DMS79 treated with DMSO at 0.1 percent for 48 hours (cell line): ENCODE results near the gene TCF4.
A peak's percentile ranks its signal among the peaks of the same experiment; 100 is the strongest.

Source experiments
- DNase-seq: peaks from one replicate; lab custom pipeline; 2025; lab: John Stamatoyannopoulos, UW

Gene TCF4

GRCh38 chr18:55407191-55407590 lies 180.8 kb downstream of the TCF4 start:
- DNase-seq: peak; percentile 68

DNA sequence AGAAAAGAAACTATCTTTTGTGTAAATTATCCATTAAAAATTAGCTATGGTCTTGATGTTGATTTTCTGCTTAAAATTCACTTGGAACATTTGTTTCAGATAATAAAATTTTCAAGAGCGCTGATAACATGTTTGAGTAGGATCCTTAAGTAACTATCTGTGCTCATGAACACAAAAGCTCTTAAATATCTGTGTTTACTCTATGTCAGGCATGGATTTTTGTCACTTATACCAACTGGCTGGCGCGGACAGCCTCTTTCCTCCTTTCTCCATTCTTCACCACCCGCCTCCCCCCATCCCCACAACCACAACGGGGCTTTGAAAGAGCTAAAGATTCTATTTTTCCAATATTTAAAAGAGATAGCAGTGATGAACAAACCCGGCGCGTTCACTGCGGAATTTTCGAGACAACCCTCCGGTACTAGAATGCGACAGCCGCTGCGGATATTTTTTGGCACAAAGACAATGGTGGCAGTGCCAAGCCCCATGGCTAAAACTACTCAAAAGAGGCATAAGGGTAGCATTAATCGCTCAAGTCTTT lies 181.5 kb downstream of the TCF4 start:
- peak; percentile 93 for DNase-seq

DNA sequence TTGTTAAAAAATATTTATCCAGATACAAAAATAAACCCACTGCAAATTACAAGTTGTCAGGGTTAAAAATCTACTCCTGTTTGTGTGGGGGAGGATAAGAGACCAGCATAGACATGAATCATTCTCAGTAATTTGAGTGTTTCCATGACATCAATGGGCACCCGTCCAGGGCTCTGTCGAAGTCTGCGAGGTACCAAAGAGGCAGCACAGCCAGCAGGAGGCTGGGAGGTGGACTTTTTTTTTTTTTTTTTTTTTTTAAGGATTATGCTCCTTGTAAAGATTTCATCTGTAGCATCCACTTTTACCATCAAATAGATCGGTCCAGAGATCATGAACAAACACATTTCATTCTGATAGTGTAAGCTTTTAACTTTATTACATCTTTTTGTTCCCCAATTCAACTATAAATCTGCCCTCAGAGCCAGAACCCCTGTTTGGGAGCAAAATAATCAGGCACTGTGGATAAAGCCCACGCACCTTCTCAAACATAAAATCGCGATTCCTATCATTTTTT lies 182.0 kb downstream of the TCF4 start:
- DNase-seq: peak; percentile 94

GRCh38 chr18:55405475-55405874 lies 182.5 kb downstream of the TCF4 start:
- no peak for DNase-seq

- peak; percentile 33 for DNase-seq
Observed at GRCh38 chr18:55404832-55405465, 183.0 kb downstream of the TCF4 start.

DNA sequence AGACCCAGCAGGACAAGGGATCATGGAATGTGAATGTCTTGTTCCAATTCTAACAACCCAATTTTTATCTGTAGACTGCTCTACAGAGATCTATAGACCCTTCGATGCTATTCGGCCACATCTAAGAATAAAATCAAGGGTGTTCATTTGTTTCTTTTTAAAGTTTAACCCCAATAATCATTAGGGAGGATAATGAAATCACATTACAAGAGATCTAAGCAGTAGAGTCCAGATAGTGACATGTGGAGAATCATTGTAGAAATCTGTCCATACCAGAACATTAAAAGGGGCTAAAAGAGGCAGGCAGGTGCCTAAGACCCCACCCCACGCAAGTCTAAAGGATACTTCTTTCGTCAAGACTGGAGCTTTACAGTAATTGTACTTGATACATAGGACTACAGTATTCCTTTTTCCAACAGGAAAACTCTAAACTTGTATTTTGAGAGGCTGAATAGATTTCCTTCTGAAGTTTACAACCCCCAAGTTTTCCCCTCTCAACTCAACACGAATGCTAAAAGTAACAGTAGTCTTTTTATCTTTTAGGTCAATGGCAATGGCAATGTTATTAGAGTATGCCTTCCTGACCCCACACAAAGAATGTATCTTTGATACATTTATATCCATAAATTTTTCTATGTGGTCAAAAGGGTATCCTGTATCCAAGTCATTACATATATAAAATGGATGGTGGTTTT lies 183.7 kb downstream of the TCF4 start:
- DNase-seq: no peak

DNA sequence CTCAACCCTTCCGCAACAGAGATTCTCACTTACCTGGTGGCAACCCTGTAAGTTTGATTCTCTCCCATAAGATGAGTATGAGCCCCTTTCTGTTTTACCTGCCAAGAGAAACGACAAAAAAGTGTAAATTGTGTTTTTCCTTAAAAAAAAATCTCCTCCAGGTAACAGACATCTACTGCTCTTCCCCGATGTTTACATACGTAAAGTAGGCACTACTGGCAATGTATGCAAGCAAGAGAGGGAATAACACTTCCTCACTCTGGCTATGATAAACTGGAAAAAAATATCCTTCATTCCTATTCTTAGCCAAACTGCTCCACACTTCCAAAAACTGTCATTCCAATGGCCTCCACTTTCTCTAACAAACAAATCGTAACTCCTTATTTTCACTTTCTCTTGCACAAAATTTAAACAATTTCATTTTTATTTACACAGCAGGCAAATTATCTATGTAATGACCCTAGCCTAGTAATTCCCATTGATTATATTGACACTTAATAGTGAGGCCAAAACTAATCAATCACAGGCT lies 184.5 kb downstream of the TCF4 start:
- DNase-seq: no peak

DNA sequence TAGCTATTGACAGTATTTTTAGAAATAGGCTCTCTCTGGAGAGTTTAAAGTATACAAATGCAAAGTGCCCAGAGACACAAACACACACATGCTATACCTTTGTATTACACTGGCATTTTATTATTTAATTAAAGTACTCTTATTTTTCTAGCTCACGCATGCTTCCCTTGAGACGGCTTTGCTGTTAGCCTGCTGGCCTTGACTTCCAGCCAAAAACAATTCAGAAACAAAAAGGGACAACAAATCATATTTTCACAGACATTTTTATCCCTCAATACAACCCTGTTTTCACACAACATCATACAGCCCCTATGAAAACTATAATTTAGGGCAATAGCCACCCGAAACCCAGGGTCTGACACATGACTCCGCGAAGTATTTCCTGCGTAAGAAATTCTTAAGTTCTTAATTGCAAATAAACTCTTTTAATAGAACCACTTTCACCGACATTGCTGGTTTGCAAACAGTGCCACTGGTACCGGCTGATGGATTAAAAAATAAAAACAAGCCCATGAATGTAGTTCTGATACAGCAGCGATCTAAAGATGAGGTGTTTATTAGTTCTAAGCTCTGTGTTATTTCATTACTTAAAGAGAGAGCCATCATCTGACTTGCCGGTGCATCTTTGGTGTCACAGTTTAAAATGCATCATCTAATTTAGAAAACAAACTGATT lies 185.1 kb downstream of the TCF4 start:
- DNase-seq: peak; percentile 33

DNA sequence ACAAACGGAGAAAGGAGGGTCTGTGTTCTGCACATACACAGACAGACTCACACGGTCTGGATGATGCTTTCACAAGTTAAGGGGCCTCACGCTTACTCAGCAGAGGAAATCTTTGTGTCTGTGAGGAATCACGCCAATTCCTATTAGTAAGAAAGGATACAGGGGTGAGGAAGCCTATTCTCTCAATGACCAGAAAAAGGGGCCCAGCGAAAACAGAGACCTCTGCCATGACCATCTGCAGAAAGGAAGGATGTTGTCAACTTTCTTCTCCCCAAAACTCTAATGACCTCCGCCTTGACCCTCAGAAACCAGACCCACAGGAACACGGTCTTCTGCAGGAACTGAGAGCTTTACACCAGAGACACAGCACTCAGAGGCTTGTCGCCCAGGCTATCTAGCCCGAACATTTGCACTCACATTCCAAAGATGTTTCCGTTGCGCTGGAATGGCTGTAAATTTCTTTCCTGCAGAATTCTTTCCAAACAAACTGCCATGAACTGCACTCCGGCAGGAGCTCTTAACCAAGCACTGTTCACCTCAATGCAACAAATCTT lies 186.3 kb downstream of the TCF4 start:
- no peak for DNase-seq

DNA sequence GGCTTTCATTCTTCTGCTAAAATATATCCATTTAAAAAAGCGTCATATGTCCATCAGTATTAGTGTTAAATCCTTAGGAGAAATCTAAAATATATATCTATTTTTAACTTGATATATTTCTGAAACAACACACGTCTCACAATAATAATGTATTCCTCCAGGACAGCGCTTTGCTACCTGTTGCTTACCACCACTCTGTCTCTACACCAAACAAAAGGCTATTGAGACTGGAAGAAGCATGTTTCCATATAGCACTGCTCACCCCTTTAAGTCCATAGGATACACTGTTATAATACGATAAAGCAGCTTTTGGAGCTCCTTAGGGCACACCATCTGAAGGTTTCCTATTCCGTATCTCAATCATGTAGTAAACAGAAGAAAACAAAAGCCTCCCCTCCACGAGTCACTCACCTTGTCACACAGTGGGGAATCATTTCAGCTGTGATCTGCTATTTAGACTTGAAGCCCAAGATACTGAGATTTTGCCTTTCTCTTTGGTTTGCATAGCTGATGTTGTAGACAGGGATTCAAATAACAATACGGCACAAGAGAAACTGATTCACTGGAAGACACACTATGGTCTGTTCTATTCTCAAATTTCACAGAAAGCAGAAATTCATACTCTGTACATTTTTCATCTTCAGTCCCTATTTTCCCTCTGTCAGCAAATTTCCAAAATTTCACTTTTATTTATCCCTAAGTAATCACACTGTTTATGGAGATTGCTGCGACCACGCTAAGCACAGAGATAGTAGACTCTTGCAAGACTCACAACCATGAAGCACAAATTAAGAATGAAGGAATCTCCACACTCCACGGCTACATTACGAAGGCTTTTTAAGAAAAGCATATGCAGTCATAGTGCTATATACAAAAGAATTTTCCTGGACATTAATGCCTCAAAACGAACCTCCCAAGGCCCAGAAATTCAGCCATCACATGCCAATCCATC lies 187.1 kb downstream of the TCF4 start:
- DNase-seq: no peak

GRCh38 chr18:55400081-55400480 lies 187.9 kb downstream of the TCF4 start:
- DNase-seq: no peak

GRCh38 chr18:55398858-55399257 lies 189.1 kb downstream of the TCF4 start:
- no peak for DNase-seq

- no peak for DNase-seq
Observed at GRCh38 chr18:55396979-55397378, 191.0 kb downstream of the TCF4 start.

GRCh38 chr18:55396267-55396905 lies 191.6 kb downstream of the TCF4 start:
- no peak for DNase-seq

GRCh38 chr18:55395799-55396198 lies 192.2 kb downstream of the TCF4 start:
- no peak for DNase-seq

DNA sequence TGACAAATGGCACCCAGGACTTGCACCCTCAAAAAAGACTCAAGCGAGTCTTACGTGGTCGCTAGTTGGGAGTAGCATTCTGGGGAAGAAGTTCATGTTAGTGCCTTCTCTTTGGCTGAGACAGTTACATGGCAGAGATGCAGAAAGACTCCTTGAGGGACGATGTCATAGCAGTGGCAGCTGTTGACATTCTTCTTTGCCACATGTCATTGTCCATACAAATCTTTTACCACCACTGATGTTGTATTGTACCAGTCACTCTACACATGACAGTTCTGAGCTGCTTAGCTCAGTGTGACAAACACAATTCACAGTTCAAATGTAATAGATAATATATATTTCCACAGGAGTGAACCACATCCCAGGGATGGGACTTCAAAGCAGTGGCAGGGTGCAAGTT lies 197.1 kb downstream of the TCF4 start:
- no peak for DNase-seq

DNA sequence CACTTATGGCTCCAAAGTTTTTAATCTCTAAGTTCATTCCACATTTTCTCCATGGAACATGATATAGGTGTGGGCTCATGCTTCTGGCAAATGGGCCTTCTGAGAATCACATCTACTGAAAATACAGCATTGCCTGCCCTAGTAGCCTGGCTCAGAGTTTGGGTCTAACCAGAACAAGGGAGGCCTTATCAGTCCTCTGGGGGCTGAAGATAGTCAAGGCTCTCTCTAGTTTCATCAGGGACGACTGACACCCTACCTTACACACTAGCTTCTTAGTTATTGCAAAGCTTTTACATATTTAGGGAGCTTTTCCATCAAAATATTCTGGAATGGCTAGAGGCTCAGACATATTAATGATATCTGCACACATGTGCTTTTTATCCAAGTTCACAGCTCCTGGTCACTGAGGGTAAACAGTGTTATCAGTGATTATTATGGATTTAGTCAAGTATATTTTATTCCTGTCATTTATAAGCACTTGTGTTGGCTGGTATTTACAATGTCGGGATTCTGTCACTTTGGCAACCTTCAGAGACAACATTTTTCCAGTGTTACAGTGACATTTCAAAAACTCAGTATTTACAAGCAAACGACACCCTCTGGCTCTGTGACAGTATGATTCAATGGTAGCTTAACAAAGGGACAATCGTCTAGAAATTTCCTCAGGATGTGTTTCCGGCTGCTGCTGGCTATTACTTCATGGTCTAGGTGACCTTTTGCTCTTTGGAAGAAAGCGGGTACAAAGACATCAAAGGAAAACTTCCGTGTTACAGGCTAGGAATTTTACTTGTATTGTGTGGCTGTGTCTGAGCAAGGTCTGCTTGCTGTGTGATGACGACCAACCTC lies 200.6 kb downstream of the TCF4 start:
- no peak for DNase-seq

- DNase-seq: no peak
Observed at GRCh38 chr18:55386545-55386944, 201.4 kb downstream of the TCF4 start.

DNA sequence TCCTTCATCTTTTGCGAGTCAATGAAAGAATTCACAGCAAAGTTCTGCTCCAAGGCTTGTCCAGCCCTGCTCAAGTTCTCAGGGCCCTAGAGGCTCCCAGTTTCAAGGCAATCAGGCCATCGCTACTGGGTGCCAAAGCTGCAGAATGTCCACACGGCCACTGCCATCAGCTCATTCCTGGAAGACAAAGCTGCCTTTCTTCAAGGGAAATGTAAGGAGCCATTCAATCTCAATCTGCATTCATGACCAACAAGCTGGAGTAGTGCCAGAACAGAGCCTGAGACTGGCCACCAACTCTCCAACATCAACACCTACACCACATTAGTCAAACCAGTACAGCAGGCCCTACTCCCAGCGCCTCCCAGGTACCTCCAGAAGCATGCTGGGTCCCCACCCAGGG lies 202.2 kb downstream of the TCF4 start:
- DNase-seq: no peak
